Measurements from ENCODE around the gene CNOT2.

Gene CNOT2

GRCh38 chr12:70245458-70245857, 2.2 kb downstream of the CNOT2 start:
- H3K27ac ChIP-seq: peak overlapping the region in 1 of 2 donors; percentile 97
- no peaks in the 10 kb centered on the region for H3K27me3 ChIP-seq
- H3K36me3 ChIP-seq: peaks cover 3 to 5% (median 5%) of the 10 kb centered on the region in 3 donors
- TF ChIP-seq CTCF (IDR thresholded peaks at IDR 0.05): no peak
- no peak for DNase-seq
- intact Hi-C loops (cut with DNase I; ENCODE audit: low total_unique reads): no loop called here
- no peaks in the 10 kb centered on the region for H3K9me3 ChIP-seq
- H3K4me1 ChIP-seq: peaks cover 0 to 79% (median 24%) of the 10 kb centered on the region in 4 donors
- H3K4me3 ChIP-seq: peak overlapping the region in 1 of 2 donors; percentile 67

- Histone ChIP-seq H3K4me1 (peaks cover 0 to 78% (median 26%) of the 10 kb centered on the region in 4 donors), H3K4me3 (no peak overlapping the region), H3K27me3 (no peaks in the 10 kb centered on the region), H3K36me3 (no peaks in the 10 kb centered on the region), H3K9me3 (no peaks in the 10 kb centered on the region), H3K27ac (peak overlapping the region; percentile 51 to 97)
- no peak for DNase-seq
- no peak for TF ChIP-seq CTCF (IDR thresholded peaks at IDR 0.05)
- intact Hi-C loops (cut with DNase I; ENCODE audit: low total_unique reads): no loop called here
Measured at GRCh38 chr12:70246580-70246979, 3.3 kb downstream of the CNOT2 start.

GRCh38 chr12:70247653-70248199, 4.5 kb downstream of the CNOT2 start:
- no peak for TF ChIP-seq CTCF (IDR thresholded peaks at IDR 0.05)
- intact Hi-C loops (cut with DNase I; ENCODE audit: low total_unique reads): no loop called here
- Histone ChIP-seq H3K36me3 (no peaks in the 10 kb centered on the region), H3K4me3 (no peak overlapping the region), H3K27me3 (no peaks in the 10 kb centered on the region), H3K4me1 (peaks cover 0 to 81% (median 30%) of the 10 kb centered on the region in 4 donors), H3K9me3 (no peaks in the 10 kb centered on the region), H3K27ac (peak overlapping the region; percentile 51 to 97)
- no peak for DNase-seq

- H3K27ac ChIP-seq: peak overlapping the region; percentile 3 to 97
- no peaks in the 10 kb centered on the region for H3K36me3 ChIP-seq
- intact Hi-C loops (cut with DNase I; ENCODE audit: low total_unique reads): no loop called here
- no peak for DNase-seq
- TF ChIP-seq CTCF (IDR thresholded peaks at IDR 0.05): no peak
- peaks cover 0 to 92% (median 30%) of the 10 kb centered on the region in 4 donors for H3K4me1 ChIP-seq
- no peak overlapping the region for H3K4me3 ChIP-seq
- H3K9me3 ChIP-seq: no peaks in the 10 kb centered on the region
- no peaks in the 10 kb centered on the region for H3K27me3 ChIP-seq
Measured at GRCh38 chr12:70248876-70249275, 5.6 kb downstream of the CNOT2 start.

GRCh38 chr12:70249903-70250302, 6.7 kb downstream of the CNOT2 start:
- H3K36me3 ChIP-seq: no peaks in the 10 kb centered on the region
- peaks cover 0 to 96% (median 28%) of the 10 kb centered on the region in 4 donors for H3K4me1 ChIP-seq
- intact Hi-C loops (cut with DNase I; ENCODE audit: low total_unique reads): no loop called here

More at GRCh38 chr12:70249903-70250302, 6.7 kb downstream of the CNOT2 start:
- H3K9me3 ChIP-seq: no peaks in the 10 kb centered on the region
- no peak for DNase-seq
- no peak overlapping the region for H3K4me3 ChIP-seq
- H3K27ac ChIP-seq: peak overlapping the region in 1 of 2 donors; percentile 28
- no peaks in the 10 kb centered on the region for H3K27me3 ChIP-seq
- no peak for TF ChIP-seq CTCF (IDR thresholded peaks at IDR 0.05)

Measured in tibial artery (tissue), 4 donors.